H7 (cell line): Measurements from ENCODE around the gene GAB2. TPM values are rescaled to one million over a fixed set of nuclear protein-coding genes. Genes with fewer than 3 reads are reported as not detected.

Source experiments
- DNase-seq: peaks from one replicate; pipeline ENCODE4 v3.0.0; 2012
- H3K27me3 ChIP-seq: 2 replicates; pipeline ENCODE4 v1.6.0; 2011; ENCODE audit warnings: mild to moderate bottlenecking, low read length; ENCODE audit not compliant: control insufficient read depth, insufficient read depth
- H3K36me3 ChIP-seq: replicated peaks from 2 replicates; pipeline ENCODE4 v1.5.1; 2011; ENCODE audit warnings: low read length; ENCODE audit not compliant: control insufficient read depth, insufficient read depth
- H3K4me3 ChIP-seq: 2 replicates; pipeline ENCODE4 v1.5.1; 2011; ENCODE audit warnings: low read depth, mild to moderate bottlenecking, control low read depth, low read length, moderate library complexity; ENCODE audit not compliant: insufficient read depth
- total RNA-seq: library from RNA; depleted of rRNA; stranded (reverse); fragments of >200 nt; shearing (Covaris generic); gene quantifications from 2 replicates; pipeline ENCODE4 v1.2.3, GENCODE V29; 2014

GAB2 gene
- total RNA-seq, 1 experiment from 2014 or later, result 9.6 TPM

DNA sequence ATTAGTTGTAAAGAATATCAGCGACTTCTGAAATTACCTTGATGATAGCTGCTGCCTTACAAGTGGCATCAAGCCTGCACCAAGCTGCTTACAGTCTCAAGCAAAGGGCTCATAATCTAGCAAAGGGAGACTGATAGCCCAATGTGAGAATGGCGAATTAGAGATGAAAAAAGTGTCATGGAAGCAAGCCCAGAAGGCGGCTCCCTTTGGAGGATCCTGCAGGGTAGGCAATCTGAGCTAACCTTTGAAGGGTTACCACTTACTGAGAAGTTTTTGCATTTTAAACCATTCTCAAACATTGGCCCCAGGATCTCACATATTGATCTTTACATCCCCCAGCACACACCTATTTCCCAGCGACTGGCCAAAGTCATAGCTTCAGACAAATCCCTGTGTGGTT lies 18.5 kb downstream of the GAB2 start:
- Histone ChIP-seq H3K27me3 (no peaks in the 10 kb centered on the region), H3K4me3 (no peak overlapping the region), H3K36me3 (no peaks in the 10 kb centered on the region)
- DNase-seq, result peak; percentile 62

DNA sequence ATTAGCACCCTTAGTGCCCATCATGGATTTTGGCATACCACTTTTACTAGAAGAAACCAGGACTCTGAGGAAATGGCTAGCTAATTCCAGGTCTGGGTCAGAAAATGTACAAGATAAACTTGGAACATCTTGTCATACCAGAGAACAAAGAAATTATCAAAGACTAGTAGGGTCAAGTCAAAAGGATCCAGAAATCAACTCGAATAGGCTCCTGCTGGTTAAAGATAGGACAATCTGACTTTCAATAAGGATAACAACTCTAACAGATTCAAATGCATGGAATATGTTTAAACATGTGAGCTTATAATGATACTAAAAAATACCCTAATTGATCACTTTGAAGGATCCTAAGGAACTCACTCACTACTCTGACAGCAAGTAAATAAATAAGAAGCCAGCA lies 18.9 kb downstream of the GAB2 start:
- no peak overlapping the region for H3K4me3 ChIP-seq
- no peaks in the 10 kb centered on the region for H3K36me3 ChIP-seq
- H3K27me3 ChIP-seq, result no peaks in the 10 kb centered on the region
- DNase-seq, result no peak

DNA sequence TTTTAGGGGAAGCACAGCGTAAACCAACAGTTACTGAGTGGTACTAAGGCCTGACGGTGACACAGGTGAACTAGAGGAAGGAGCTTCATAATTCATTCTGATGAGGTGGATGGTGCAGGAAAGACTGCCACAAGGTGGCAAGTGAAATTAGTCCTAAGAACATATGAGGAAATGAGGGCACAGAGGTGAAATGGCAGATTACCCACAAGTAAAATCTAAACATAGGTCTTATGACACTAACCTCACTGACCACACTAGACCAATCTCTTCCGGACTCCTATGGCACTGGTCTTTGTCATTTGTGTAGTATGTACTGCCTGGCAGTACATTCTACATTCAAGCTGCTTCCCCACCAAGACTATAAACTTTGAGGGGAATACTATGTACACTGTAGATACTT lies 20.2 kb downstream of the GAB2 start:
- no peak for DNase-seq
- H3K27me3 ChIP-seq, result no peaks in the 10 kb centered on the region
- H3K36me3 ChIP-seq, result no peaks in the 10 kb centered on the region
- no peak overlapping the region for H3K4me3 ChIP-seq

DNA sequence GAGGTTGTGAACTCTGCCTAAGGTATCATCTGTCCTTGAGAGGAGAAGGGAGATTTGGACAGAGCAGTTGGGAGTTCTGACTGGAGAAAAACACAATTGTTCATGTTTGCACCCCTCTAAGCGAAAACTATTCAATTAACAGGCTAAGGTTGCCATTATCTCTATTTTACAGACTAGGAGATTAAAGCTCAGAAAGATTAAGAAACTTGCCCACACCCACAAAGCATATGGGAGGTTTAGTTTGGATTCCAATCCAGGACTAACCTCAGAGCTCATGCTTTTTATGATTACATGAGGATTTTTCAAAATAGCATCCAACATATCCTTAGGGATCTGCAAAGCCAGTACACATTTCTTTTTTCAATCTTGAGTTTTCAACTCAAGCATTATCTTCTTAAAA lies 22.0 kb downstream of the GAB2 start:
- Histone ChIP-seq H3K4me3 (no peak overlapping the region), H3K27me3 (no peaks in the 10 kb centered on the region), H3K36me3 (no peaks in the 10 kb centered on the region)
- no peak for DNase-seq

DNA sequence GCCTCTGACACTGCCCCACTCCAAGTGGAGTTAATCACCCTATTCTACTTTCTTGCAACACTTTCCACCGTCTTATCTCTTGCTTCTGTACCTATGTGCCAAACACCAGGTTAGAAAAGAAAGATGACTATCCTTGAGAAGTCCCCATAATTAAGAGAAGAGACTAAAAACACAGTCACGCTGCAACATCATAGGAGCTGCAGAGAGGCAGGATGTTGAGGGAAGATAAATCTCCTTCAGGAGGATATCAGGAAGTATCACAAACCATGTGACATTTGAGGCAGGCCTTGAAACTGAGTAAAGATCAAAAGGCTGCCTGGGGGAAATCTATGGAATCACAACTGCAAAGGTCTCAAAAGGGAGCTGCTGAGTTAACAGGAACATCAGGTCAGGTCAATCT lies 24.8 kb downstream of the GAB2 start:
- H3K27me3 ChIP-seq, result no peaks in the 10 kb centered on the region
- H3K4me3 ChIP-seq, result no peak overlapping the region
- DNase-seq, result no peak
- no peaks in the 10 kb centered on the region for H3K36me3 ChIP-seq

DNA sequence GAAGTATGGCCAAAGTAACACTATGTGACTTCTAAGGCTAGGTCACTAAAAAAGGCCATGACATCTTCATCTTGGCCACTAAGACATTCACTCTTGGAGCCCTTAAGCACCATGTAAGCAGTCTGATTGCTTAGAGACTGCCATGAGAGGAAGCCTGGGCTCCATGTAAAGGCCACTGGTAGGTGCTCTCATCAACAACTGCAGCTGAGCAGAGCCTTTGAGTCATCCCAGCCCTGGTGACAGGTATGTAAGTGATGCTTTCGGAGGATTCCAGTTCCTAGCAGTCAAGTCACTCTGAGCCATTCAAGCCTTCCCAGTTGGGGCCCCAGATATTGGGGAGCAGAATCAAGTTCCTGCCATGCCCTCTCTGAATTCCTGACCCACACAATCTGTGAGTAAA lies 26.2 kb downstream of the GAB2 start:
- Histone ChIP-seq H3K36me3 (no peaks in the 10 kb centered on the region), H3K4me3 (no peak overlapping the region), H3K27me3 (no peaks in the 10 kb centered on the region)
- no peak for DNase-seq

DNA sequence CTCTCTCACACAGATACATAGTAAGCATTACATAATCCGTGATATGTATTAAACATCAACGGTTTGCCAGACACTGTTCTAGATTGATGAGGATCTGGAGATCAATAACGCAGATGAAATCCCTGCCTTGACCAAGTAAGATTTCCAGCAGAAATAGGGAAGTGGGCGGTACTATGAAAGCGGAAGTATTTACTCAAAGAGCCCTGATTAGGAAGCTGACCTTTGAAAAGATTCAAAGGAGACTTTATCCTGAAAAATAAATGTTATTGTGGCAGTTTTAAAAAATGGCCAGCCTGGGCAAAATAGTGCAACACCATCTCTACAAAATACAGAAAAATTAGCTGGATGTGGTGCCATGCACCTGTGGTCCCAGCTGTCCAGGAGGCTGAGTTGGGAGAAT lies 26.8 kb downstream of the GAB2 start:
- Histone ChIP-seq H3K36me3 (no peaks in the 10 kb centered on the region), H3K4me3 (no peak overlapping the region), H3K27me3 (no peaks in the 10 kb centered on the region)
- DNase-seq, result no peak

DNA sequence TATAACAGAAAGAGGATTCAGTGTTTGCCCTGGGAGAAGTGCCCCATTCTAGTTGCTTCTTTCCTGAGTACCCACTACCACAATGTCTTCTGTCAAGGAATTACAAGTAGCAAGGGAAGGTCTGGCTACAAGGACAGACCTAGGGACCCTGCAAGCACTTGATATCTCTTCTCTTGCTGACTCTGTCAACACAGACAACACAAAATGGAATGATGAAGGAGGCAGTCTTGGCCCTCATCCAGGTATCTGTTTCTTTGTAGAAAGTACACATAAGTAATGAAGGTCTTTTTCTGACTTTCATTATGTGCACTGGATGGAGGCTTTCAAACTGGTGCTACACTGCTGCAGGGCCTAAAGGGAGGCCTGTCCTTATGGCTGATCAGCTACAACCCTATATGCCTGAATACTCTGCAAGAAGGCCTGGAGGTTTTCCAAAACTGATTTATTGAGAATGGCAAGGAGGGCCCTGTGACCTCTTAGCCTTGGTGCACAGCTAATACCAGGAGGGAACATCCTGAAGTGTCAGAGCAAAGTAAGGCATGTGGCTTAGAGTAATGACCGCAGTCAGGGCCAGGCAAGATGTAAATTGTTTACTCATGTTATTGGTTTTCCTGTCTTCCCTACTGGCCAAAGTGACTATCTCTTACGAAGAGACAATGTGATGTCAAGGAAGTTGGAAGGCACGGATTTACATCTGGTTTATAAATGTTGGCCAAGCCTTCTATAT lies 31.2 kb downstream of the GAB2 start:
- no peak for DNase-seq
- no peaks in the 10 kb centered on the region for H3K27me3 ChIP-seq
- no peaks in the 10 kb centered on the region for H3K36me3 ChIP-seq
- no peak overlapping the region for H3K4me3 ChIP-seq

DNA sequence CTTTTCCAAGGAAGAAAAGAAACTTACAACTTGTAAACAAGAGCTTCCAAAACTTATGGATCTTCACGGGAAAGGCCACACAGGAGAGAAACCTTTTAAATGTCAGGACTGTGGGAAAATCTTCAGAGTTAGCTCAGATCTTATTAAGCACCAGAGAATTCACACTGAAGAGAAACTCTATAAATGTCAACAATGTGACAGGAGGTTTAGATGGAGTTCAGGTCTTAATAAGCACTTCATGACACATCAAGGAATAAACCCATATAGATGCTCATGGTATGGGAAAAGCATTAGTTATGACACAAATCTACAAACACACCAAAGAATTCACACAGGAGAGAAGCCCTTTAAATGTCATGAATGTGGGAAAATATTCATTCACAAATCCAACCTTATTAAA lies 32.4 kb downstream of the GAB2 start:
- DNase-seq, result no peak
- no peak overlapping the region for H3K4me3 ChIP-seq
- H3K36me3 ChIP-seq, result no peaks in the 10 kb centered on the region
- no peaks in the 10 kb centered on the region for H3K27me3 ChIP-seq

DNA sequence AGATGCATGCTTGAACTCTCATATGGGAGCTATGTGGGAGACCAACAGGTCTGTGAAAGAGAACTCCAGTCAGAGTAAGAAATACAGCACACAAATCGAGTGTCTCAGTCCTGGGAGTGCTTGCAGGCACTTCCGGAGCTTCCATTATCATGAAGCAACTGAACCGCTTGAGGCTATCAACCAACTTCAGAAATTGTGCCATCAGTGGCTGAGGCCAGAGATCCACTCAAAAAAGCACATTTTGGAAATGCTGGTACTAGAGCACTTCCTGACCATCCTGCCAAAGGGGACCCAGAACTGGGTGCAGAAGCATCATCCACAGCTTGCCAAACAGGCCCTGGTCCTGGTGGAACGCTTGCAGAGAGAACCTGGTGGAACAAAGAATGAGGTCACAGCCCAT lies 33.4 kb downstream of the GAB2 start:
- no peak for DNase-seq
- Histone ChIP-seq H3K27me3 (no peaks in the 10 kb centered on the region), H3K4me3 (no peak overlapping the region), H3K36me3 (no peaks in the 10 kb centered on the region)

DNA sequence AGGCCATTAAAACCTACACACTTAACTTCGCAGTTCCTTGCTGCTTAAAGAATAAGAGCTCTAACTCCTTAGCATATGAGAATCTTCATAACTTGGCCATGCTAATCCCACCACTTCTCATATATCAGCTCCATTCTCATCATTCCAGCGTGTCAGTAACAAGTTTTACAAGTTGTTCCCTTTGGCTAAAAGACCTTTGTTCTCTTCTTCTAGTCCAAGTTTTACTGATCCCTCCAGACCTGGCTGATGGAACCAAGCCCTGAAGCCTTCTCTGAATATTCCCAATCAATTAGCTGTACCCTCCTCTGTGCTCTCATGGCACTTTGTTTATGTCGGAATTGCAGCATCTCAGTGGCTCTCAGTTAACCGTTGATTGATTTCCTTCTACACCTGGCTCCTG lies 35.8 kb downstream of the GAB2 start:
- H3K27me3 ChIP-seq, result no peaks in the 10 kb centered on the region
- H3K4me3 ChIP-seq, result no peak overlapping the region
- H3K36me3 ChIP-seq, result no peaks in the 10 kb centered on the region
- no peak for DNase-seq

DNA sequence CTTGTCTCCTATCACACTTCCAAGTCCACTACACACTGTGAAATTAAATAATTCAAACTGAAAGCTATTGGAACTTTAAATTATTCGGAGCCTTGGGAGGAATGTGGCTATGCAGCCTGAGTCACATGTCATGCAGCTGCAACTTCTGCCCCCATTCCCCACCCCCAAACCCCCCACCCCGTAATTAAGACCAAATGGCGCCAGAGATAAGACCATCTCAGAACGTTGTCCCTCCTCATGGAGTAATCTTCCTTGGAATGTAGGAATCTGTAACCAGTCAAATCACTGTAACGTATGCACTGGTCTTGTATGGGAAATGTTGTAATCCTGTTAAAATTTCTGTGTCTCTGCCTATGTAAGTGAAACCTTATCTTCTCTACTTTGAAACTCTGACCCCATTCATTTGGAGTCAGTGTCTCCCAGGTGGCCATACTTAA lies 37.0 kb downstream of the GAB2 start:
- Histone ChIP-seq H3K36me3 (no peaks in the 10 kb centered on the region), H3K4me3 (no peak overlapping the region), H3K27me3 (no peaks in the 10 kb centered on the region)
- DNase-seq, result no peak

DNA sequence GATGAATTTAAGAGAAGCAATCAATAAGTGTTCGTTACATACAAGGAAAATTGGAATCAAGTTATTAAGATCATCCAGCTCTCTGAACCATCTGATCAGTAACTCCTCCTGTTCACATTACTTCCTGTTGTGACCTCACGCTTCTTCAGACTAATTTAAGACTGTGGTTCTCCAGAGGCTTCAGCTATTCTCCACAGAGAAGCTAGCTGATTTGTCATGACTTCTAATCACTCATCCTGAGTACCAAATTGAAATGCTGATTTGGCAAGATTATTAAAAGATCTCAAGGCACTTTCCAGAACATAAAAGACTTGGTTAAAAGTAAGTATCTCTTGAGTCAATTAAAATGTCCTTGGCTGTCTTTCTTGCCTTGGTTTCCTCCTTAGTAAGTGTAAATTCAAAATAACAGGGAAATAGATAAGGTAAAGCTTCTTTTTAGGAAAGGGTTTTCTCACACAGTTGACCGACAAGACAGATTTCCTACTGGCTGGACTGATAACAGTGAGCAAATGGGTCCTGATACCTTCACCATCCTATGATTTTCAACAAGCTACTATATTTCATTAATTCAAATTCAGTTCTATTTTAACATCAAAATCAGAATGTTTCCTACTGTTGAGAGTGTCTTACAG lies 38.5 kb downstream of the GAB2 start:
- Histone ChIP-seq H3K4me3 (no peak overlapping the region), H3K27me3 (no peaks in the 10 kb centered on the region), H3K36me3 (no peaks in the 10 kb centered on the region)
- no peak for DNase-seq

DNA sequence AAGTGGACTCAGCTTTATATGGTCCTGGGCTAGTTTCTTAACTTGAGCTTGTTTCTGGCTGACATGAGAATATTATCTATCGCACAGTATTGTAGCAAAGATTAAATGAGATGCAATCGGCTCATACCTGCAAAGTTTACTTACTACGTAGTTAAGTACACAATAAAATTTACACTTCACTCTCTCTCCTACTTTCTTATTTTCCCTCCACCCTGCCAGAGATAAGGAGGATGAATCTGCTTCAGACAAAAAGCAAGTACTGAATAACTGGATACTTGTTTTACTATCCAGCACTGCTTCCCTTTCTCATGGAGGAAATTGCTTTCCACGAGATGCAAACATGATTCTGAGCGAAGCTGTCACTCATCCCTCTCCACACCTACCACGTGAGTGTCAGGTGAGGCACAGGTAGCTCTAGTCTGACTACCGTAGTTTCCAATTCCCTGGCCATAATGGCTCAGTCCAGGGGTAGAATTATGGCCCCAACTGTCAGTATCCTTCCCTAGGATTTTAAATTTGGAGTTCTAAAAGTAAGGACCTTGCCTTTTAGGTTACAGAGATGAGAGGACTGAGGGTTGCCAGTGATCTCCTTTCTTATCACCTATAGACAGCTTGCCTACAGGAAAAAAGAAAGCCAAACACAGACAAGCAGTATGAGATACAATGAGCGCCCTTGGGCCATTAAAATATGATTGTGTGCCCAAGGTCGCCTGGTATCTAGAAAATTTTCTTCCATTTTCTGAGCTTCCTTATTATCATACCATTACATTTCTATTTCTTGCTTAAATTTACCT lies 39.8 kb downstream of the GAB2 start:
- Histone ChIP-seq H3K36me3 (no peaks in the 10 kb centered on the region), H3K27me3 (no peaks in the 10 kb centered on the region), H3K4me3 (no peak overlapping the region)
- DNase-seq, result no peak

DNA sequence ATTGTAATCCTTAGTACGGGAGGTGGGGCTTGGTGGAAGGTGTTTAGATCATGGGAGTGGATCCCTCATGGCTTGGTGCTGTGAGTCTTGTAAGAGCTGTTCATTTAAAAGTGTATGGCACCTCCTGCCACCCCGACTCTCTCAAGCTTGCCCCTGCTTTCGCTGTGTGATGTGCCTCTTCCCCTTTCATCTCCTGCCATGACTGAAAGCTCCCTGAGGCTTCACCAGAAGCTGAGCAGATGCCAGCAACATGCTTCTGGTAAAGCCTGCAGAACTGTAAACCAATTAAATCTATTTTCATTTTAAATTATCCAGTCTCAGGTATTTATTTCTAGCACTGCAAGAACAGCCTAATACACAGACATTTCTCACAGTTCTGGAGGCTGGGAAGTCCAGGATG lies 40.8 kb downstream of the GAB2 start:
- Histone ChIP-seq H3K4me3 (no peak overlapping the region), H3K36me3 (no peaks in the 10 kb centered on the region), H3K27me3 (no peaks in the 10 kb centered on the region)
- DNase-seq, result no peak
